Vagina (tissue), 2 donors: ENCODE data around the gene DPYD.

Experiments used
- CTCF ChIP-seq, 3 experiments: fragments of 450-650 bp in 2 of 3; fragments of 200-600 bp in 1 of 3; sonication (generic) in 1 of 3; IDR thresholded peaks; one replicate each; pipeline ENCODE4 v1.5.1; 2017 to 2019; ENCODE audit warnings: antibody characterized with exemption in 3 of 3, mild to moderate bottlenecking in 2 of 3, moderate library complexity in 2 of 3
- POLR2AphosphoS5 ChIP-seq, 2 donors: sonication (generic); formaldehyde crosslinking; IDR thresholded peaks; one replicate each; pipeline ENCODE4 v1.9.0; 2017; ENCODE audit warnings: antibody characterized with exemption in 2 of 2, mild to moderate bottlenecking in 2 of 2, low read depth in 1 of 2; ENCODE audit not compliant: insufficient read depth in 1 of 2

GRCh38 chr1:97482022-97482421, 438.8 kb downstream of the DPYD start:
- TF ChIP-seq CTCF (IDR thresholded peaks at IDR 0.05) (no peak), POLR2AphosphoS5 (IDR thresholded peaks at IDR 0.05; ENCODE audit: insufficient read depth in 1 of 2, low read depth in 1 of 2) (no peak)
